Fibroblast of mammary gland (primary cell): ENCODE results near the gene ZNF839.
A peak's percentile ranks its signal among the peaks of the same experiment; 100 is the strongest.
"Not testable (repeated sequence)": the region's sequence is repeated elsewhere in the genome, so short reads cannot be mapped to it uniquely, and the experiment has no call there.

ENCODE experiments used
- DNase-seq: peaks from one replicate; pipeline ENCODE4 v3.0.0-alpha.2; 2010; ENCODE audit warnings: low read depth
- H3K4me3 ChIP-seq: 2 replicates; pipeline ENCODE4 v1.5.1; 2011; ENCODE audit warnings: low read depth, mild to moderate bottlenecking, low read length, moderate library complexity; ENCODE audit not compliant: control insufficient read depth
- TF ChIP-seq, protein P1 (sequence below): conservative IDR thresholded peaks from 2 replicates; pipeline ENCODE4 v1.5.1; 2011; ENCODE audit warnings: low read depth, low read length, inconsistent platforms; ENCODE audit not compliant: control insufficient read depth, insufficient read depth

Gene ZNF839

DNA sequence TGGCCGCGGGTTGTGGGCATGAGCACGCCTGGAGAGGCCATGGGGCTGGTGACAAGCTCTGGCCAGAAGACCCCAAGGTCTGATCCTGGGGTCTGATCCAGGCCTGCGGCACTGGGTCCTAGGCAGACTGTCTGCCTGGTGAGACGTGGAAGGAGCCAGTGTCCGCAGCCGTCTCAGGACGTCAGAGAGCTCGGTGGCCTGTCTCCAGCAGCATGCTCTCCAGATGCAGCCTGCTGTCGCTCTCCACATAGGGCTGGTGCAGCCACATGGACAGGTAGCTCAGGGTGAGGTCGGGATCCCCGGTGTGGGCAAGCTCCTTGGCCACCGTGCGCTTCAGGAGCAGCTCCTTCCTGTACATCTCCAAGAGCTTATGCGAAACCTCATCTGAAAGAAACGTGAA, 28.8 kb downstream of the ZNF839 start:
- no peak overlapping the region for H3K4me3 ChIP-seq
- no peak for DNase-seq
- TF ChIP-seq, protein P1, sequence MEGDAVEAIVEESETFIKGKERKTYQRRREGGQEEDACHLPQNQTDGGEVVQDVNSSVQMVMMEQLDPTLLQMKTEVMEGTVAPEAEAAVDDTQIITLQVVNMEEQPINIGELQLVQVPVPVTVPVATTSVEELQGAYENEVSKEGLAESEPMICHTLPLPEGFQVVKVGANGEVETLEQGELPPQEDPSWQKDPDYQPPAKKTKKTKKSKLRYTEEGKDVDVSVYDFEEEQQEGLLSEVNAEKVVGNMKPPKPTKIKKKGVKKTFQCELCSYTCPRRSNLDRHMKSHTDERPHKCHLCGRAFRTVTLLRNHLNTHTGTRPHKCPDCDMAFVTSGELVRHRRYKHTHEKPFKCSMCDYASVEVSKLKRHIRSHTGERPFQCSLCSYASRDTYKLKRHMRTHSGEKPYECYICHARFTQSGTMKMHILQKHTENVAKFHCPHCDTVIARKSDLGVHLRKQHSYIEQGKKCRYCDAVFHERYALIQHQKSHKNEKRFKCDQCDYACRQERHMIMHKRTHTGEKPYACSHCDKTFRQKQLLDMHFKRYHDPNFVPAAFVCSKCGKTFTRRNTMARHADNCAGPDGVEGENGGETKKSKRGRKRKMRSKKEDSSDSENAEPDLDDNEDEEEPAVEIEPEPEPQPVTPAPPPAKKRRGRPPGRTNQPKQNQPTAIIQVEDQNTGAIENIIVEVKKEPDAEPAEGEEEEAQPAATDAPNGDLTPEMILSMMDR = no peak

DNA sequence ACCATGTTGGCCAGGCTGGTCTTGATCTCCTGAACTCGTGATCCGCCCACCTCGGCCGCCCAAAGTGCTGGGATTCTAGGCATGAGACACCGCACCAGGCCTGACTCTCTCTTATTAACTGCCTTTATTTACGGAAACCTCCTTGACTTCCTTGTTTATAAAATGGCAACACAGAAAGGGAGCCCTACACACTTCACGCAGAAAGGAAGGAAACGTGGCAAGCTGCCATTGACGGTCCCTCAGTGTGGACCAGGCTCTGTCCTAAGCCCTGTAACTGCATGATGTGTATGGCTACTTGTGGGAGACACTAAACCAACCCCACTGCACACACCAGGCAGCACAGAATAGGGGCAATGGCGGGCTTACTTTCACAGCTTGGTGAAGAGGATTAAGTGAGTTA, 31.5 kb downstream of the ZNF839 start:
- H3K4me3 ChIP-seq = no peak overlapping the region
- TF ChIP-seq, protein P1 = no peak
- DNase-seq = no peak

DNA sequence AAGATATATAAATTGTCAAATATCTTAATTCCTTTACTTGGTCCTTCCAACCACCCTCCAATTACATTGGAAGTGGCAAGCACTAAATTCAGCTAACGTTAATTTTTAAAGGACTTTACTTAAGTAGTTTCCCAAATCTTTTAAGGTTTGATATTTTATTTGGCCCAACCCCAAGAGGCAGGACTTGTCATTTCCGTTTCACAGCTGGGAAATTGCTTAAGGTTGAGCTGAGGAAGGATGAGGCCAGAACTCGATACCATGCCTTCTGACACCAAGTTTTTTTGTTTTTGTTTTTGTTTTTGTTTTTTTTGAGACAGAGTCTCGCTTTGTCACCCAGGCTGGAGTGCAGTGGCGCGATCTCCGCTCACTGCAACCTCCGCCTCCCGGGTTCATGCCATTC, 32.0 kb downstream of the ZNF839 start:
- DNase-seq = peak; percentile 38
- not testable (repeated sequence) for H3K4me3 ChIP-seq

DNA sequence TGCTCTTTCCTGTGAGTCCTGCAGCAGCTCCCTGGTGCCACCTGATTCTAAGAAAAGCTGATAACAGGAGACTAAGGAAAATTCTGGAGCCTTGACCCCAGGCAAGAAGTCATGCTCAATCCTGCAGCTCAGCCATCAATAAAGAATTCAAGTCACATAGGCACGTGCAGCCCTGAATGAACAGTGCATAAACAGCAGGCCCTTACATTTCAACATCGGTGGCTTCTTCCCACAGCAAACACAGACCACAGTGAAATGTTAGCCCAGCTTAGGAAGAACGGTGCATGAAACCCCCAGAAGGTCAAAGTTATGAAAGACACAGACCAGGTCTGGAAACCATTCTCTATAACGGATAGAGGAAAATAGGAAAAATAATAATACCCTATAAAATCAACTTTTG, 32.7 kb downstream of the ZNF839 start:
- TF ChIP-seq, protein P1 = no peak
- no peak overlapping the region for H3K4me3 ChIP-seq
- no peak for DNase-seq

DNA sequence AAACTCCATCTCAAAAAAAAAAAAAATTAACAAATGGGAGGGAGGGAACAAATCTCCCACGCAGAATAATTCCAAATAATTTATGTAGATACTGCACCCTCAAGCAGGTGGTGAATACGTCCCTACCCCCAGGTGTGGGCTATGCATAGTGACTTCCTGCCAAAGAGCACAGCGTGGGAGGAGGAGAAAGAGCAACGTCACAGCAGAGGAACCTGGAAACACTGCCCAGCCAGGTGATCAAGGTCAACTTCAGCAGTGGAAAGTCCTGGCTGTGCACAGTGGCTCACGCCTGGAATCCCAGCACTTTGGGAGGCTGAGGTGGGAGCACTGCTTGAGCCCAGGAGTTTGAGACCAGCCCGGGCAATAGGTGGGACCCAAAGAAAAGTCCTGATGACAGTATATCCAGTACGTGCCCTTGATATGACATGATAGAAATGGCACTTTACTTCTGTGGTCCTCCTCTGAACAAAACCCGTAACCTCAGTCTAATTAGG, 33.6 kb downstream of the ZNF839 start:
- no peak for DNase-seq
- TF ChIP-seq, protein P1 = no peak

DNA sequence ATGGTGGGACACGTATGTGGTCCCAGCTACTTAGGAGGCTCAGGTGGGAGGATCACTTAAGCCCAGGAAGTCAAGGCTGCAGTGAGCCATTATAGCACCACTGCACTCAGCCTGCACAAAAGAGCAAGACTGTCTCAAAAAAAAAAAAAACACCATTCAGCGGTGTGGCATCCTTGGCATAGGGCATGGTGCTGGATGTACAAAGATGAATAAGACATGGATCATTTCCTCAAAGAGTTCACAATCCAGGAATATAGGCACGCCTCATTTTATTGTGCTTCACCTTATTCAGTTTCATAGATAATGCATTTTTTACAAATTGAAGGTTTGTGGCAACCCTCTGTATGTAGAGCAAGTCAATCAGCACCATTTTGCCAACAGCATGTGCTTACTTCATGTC, 36.7 kb downstream of the ZNF839 start:
- no peak for DNase-seq
- TF ChIP-seq, protein P1 = no peak
- H3K4me3 ChIP-seq = no peak overlapping the region

More for the DNA sequence above, 33.6 kb downstream of the ZNF839 start:
- no peak overlapping the region for H3K4me3 ChIP-seq

DNA sequence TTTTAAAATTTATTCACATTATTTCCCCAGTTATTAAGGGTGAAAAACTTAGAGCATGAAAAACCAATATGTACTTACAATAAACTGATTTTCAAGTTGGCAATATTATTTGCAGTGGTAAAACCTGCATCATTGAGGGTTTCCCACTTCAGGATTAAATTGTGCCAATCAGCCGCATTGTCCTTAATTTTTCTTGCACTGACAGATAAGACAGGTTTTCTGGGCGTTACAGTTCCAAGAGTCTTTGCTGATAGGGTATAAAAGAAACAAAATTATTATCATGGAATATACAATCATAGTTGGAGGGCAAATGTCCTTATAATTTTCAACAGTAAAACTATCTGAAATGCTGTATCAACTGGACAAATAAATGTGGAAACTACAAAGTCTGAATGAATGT, 39.8 kb downstream of the ZNF839 start:
- DNase-seq = no peak
- H3K4me3 ChIP-seq = no peak overlapping the region
- TF ChIP-seq, protein P1 = no peak
